GM23338 (cell line): ENCODE data around the gene XRRA1. TPM values are rescaled to one million over a fixed set of nuclear protein-coding genes. Genes with fewer than 3 reads are reported as not detected.

ENCODE experiments used
- ATAC-seq: fragments of 200-7000 bp; cut with Tn5 transposase; 3 replicates; pipeline ENCODE4 v1.9.1; 2020
- DNase-seq: peaks from one replicate; pipeline ENCODE4 v3.0.0-alpha.2; 2015; ENCODE audit warnings: low spot score
- H2AFZ ChIP-seq: fragments of 200-600 bp; sonication (generic); 2 replicates; pipeline ENCODE4 v1.8.0; 2016; ENCODE audit warnings: antibody characterized with exemption, mild to moderate bottlenecking, moderate library complexity
- H3F3A ChIP-seq: fragments of 200-600 bp; sonication (generic); replicated peaks from 2 replicates; pipeline ENCODE4 v1.8.0; 2017; ENCODE audit warnings: antibody characterized with exemption, mixed run types, low read depth
- H3K27ac ChIP-seq: fragments of 200-600 bp; sonication (generic); 2 replicates; pipeline ENCODE4 v1.6.1; 2016; ENCODE audit warnings: low read depth
- H3K27me3 ChIP-seq: fragments of 200-600 bp; sonication (generic); 2 replicates; pipeline ENCODE4 v1.8.0; 2016; ENCODE audit warnings: mild to moderate bottlenecking, mixed run types, moderate library complexity; ENCODE audit not compliant: insufficient read depth
- H3K36me3 ChIP-seq: fragments of 200-600 bp; sonication (generic); 2 replicates; pipeline ENCODE4 v1.8.0; 2016; ENCODE audit warnings: mild to moderate bottlenecking; ENCODE audit not compliant: insufficient read depth
- H3K4me1 ChIP-seq: fragments of 200-600 bp; sonication (generic); 2 replicates; pipeline ENCODE4 v1.8.0; 2016; ENCODE audit warnings: mild to moderate bottlenecking, moderate library complexity; ENCODE audit not compliant: insufficient read depth
- H3K4me2 ChIP-seq: fragments of 200-600 bp; sonication (generic); 2 replicates; pipeline ENCODE4 v1.7.1; 2017; ENCODE audit warnings: mixed run types
- H3K4me3 ChIP-seq: fragments of 200-600 bp; sonication (generic); 2 replicates; pipeline ENCODE4 v1.6.1; 2016; ENCODE audit warnings: mixed run types
- H3K79me2 ChIP-seq: fragments of 200-600 bp; sonication (generic); replicated peaks from 2 replicates; pipeline ENCODE4 v1.8.0; 2017; ENCODE audit warnings: mild to moderate bottlenecking; ENCODE audit not compliant: insufficient read depth
- H3K9me2 ChIP-seq: fragments of 200-600 bp; sonication (generic); 2 replicates; pipeline ENCODE4 v1.8.0; 2017; ENCODE audit not compliant: insufficient read depth
- H4K20me1 ChIP-seq: fragments of 200-600 bp; sonication (generic); replicated peaks from 2 replicates; pipeline ENCODE4 v1.8.0; 2017; ENCODE audit warnings: mild to moderate bottlenecking; ENCODE audit not compliant: insufficient read depth
- H3K27ac Mint-ChIP-seq: 2 replicates; pipeline ENCODE4 v1.8.0; 2020; ENCODE audit warnings: inconsistent platforms, mild to moderate bottlenecking, moderate library complexity, mixed read lengths
- H3K27me3 Mint-ChIP-seq: 3 replicates; pipeline ENCODE4 v1.8.0; 2022; ENCODE audit warnings: low read depth, mild to moderate bottlenecking, moderate library complexity, mixed read lengths, inconsistent platforms; ENCODE audit not compliant: insufficient read depth, poor library complexity
- H3K36me3 Mint-ChIP-seq: 3 replicates; pipeline ENCODE4 v1.8.0; 2021; ENCODE audit warnings: low read depth, mild to moderate bottlenecking, inconsistent platforms, moderate library complexity, mixed read lengths
- H3K4me1 Mint-ChIP-seq: 3 replicates; pipeline ENCODE4 v1.8.0; 2020; ENCODE audit warnings: mild to moderate bottlenecking, inconsistent platforms, mixed read lengths
- H3K4me3 Mint-ChIP-seq: 3 replicates; pipeline ENCODE4 v1.8.0; 2021; ENCODE audit warnings: moderate library complexity, mild to moderate bottlenecking, inconsistent platforms, mixed read lengths
- H3K9me3 Mint-ChIP-seq: 3 replicates; pipeline ENCODE4 v1.8.0; 2020; ENCODE audit warnings: moderate library complexity, mild to moderate bottlenecking, inconsistent platforms, mixed read lengths
- CREB1 ChIP-seq: fragments of 250-450 bp; sonication (Bioruptor Pico); IDR thresholded peaks from 2 replicates; pipeline ENCODE4 v1.5.0; 2020; ENCODE audit warnings: low read depth, mild to moderate bottlenecking, moderate library complexity
- EZH2 ChIP-seq: fragments of 200-600 bp; sonication (generic); IDR thresholded peaks from one replicate; pipeline ENCODE4 v1.8.0; 2017; ENCODE audit warnings: antibody characterized with exemption, mild to moderate bottlenecking, low read depth; ENCODE audit not compliant: unreplicated experiment
- EZH2phosphoT487 ChIP-seq: fragments of 200-600 bp; sonication (generic); IDR thresholded peaks from one replicate; pipeline ENCODE4 v1.8.1; 2018; ENCODE audit warnings: antibody characterized with exemption; ENCODE audit not compliant: unreplicated experiment
- JUNB ChIP-seq: IDR thresholded peaks from one replicate; pipeline ENCODE4 v1.6.1; 2016; ENCODE audit warnings: antibody characterized with exemption; ENCODE audit not compliant: unreplicated experiment
- NANOG ChIP-seq: IDR thresholded peaks from 2 replicates; pipeline ENCODE4 v1.6.1; 2016; ENCODE audit warnings: antibody characterized with exemption, borderline replicate concordance
- POLR2AphosphoS5 ChIP-seq: IDR thresholded peaks from 2 replicates; pipeline ENCODE4 v1.6.1; 2016; ENCODE audit warnings: antibody characterized with exemption, low read depth
- REST ChIP-seq: IDR thresholded peaks from one replicate; pipeline ENCODE4 v1.6.1; 2018; ENCODE audit warnings: antibody characterized with exemption; ENCODE audit not compliant: unreplicated experiment
- STAT1 ChIP-seq: IDR thresholded peaks from one replicate; pipeline ENCODE4 v1.6.1; 2016; ENCODE audit warnings: antibody characterized with exemption; ENCODE audit not compliant: unreplicated experiment
- ZNF114 ChIP-seq: fragments of 250-450 bp; sonication (Bioruptor Pico); IDR thresholded peaks from 2 replicates; pipeline ENCODE4 v1.5.0; 2020; ENCODE audit warnings: mild to moderate bottlenecking, moderate library complexity
- ZNF331 ChIP-seq: fragments of 250-450 bp; sonication (Bioruptor Pico); IDR thresholded peaks from 2 replicates; pipeline ENCODE4 v1.5.0; 2020; ENCODE audit warnings: low read depth, mild to moderate bottlenecking, moderate library complexity
- ZNF462 ChIP-seq: fragments of 250-450 bp; sonication (Bioruptor Pico); IDR thresholded peaks from 2 replicates; pipeline ENCODE4 v1.5.0; 2020; ENCODE audit warnings: mild to moderate bottlenecking, moderate library complexity
- polyA plus RNA-seq: library from polyadenylated mRNA; unstranded; fragments of >200 nt; fragmentation: Nextera tagmentation; extraction: Ambion mirVana; gene quantifications from 2 replicates; pipeline ENCODE4 v1.2.1, GENCODE V29; 2016
- total RNA-seq: library from RNA; depleted of rRNA; stranded (reverse); fragments of >200 nt; shearing (Covaris generic); gene quantifications from 2 replicates; pipeline ENCODE4 v1.2.3, GENCODE V29; 2014
- TF ChIP-seq, protein P1 (sequence below): IDR thresholded peaks from 2 replicates; pipeline ENCODE4 v1.6.1; 2016; ENCODE audit warnings: antibody characterized with exemption
- TF ChIP-seq, protein P2 (sequence below), 2 experiments: fragments of 200-600 bp in 1 of 2; sonication (generic) in 1 of 2; conservative IDR thresholded peaks; 2 replicates each; pipeline versions ENCODE4 v1.5.1 to v1.6.1; 2016 to 2017; ENCODE audit warnings: antibody characterized with exemption in 2 of 2, low read depth in 2 of 2, mild to moderate bottlenecking in 2 of 2, moderate library complexity in 1 of 2

XRRA1 gene
- total and polyA plus RNA-seq, 2 experiments from 2014 or later = 4.9 to 5.4 TPM

GRCh38 chr11:74954199-74954598 is 5.3 kb upstream of the XRRA1 start:
- Histone ChIP-seq H3K4me2 (no peak overlapping the region), H3K4me1 (peaks cover 12% of the 10 kb centered on the region; the same call in 1 of the 2 replicates), H2AFZ (no peak overlapping the region), H4K20me1 (peaks cover 41% of the 10 kb centered on the region), H3K4me3 (no peak overlapping the region), H3K27ac (no peak overlapping the region), H3K27me3 (no peaks in the 10 kb centered on the region), H3K36me3 (0 out of 2 replicates have a peak, but pooled peaks cover 2% of the 10 kb centered on the region), H3F3A (no peaks in the 10 kb centered on the region), H3K79me2 (peaks cover 98% of the 10 kb centered on the region), H3K9me2 (no peaks in the 10 kb centered on the region)
- TF ChIP-seq STAT1 (no peak), REST (no peak), ZNF331 (CRISPR knock-in tag) (no peak), EZH2 (no peak), ZNF462 (no peak), EZH2phosphoT487 (no peak), NANOG (no peak), POLR2AphosphoS5 (no peak), CREB1 (no peak), ZNF114 (CRISPR knock-in tag) (no peak), JUNB (no peak)
- TF ChIP-seq, protein P1, sequence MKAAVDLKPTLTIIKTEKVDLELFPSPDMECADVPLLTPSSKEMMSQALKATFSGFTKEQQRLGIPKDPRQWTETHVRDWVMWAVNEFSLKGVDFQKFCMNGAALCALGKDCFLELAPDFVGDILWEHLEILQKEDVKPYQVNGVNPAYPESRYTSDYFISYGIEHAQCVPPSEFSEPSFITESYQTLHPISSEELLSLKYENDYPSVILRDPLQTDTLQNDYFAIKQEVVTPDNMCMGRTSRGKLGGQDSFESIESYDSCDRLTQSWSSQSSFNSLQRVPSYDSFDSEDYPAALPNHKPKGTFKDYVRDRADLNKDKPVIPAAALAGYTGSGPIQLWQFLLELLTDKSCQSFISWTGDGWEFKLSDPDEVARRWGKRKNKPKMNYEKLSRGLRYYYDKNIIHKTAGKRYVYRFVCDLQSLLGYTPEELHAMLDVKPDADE = no peak
- TF ChIP-seq, protein P2, sequence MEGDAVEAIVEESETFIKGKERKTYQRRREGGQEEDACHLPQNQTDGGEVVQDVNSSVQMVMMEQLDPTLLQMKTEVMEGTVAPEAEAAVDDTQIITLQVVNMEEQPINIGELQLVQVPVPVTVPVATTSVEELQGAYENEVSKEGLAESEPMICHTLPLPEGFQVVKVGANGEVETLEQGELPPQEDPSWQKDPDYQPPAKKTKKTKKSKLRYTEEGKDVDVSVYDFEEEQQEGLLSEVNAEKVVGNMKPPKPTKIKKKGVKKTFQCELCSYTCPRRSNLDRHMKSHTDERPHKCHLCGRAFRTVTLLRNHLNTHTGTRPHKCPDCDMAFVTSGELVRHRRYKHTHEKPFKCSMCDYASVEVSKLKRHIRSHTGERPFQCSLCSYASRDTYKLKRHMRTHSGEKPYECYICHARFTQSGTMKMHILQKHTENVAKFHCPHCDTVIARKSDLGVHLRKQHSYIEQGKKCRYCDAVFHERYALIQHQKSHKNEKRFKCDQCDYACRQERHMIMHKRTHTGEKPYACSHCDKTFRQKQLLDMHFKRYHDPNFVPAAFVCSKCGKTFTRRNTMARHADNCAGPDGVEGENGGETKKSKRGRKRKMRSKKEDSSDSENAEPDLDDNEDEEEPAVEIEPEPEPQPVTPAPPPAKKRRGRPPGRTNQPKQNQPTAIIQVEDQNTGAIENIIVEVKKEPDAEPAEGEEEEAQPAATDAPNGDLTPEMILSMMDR (conservative IDR thresholded peaks at IDR 0.05; ENCODE audit: low read depth in 2 of 2) = no peak
- DNase-seq (no peak), ATAC-seq (no peak)
- no peaks in the 10 kb centered on the region for H3K9me3 Mint-ChIP-seq
- peaks cover 6% of the 10 kb centered on the region for H3K27me3 Mint-ChIP-seq
- no peak overlapping the region for H3K4me3 Mint-ChIP-seq
- no peak overlapping the region for H3K27ac Mint-ChIP-seq
- no peaks in the 10 kb centered on the region; the same call in 2 of the 3 replicates for H3K36me3 Mint-ChIP-seq
- H3K4me1 Mint-ChIP-seq = peaks cover 10% of the 10 kb centered on the region; the same call in 2 of the 3 replicates
